ENCODE measurements around the gene SMIM5. TPM values are rescaled to one million over a fixed set of nuclear protein-coding genes. Genes with fewer than 3 reads are reported as not detected.

The SMIM5 gene
- total RNA-seq, 1 donor from 2014 or later = not detected

- no peak overlapping the region for H3K27ac ChIP-seq
- no peak for TF ChIP-seq CTCF (IDR thresholded peaks at IDR 0.05)
- H3K4me3 ChIP-seq = no peak overlapping the region
- intact Hi-C loops (cut with DNase I) = no loop called here
- no peaks in the 10 kb centered on the region for H3K27me3 ChIP-seq
- H3K9me3 ChIP-seq = no peaks in the 10 kb centered on the region
- H3K4me1 ChIP-seq = peaks cover 10 to 16% of the 10 kb centered on the region in 2 donors
- peaks cover 28 to 40% of the 10 kb centered on the region in 2 donors for H3K36me3 ChIP-seq
- DNase-seq (ENCODE audit: low spot score in 2 of 2) = no peak
Measured at GRCh38 chr17:75629157-75629556, 4.1 kb upstream of the SMIM5 start.

- H3K27ac ChIP-seq = no peak overlapping the region
- no peaks in the 10 kb centered on the region for H3K27me3 ChIP-seq
- no peak for TF ChIP-seq CTCF (IDR thresholded peaks at IDR 0.05)
- peaks cover 11 to 19% of the 10 kb centered on the region in 2 donors for H3K4me1 ChIP-seq
- intact Hi-C loops (cut with DNase I) = no loop called here
- H3K36me3 ChIP-seq = peaks cover 19 to 30% of the 10 kb centered on the region in 2 donors
- no peak overlapping the region for H3K4me3 ChIP-seq
- no peak for DNase-seq (ENCODE audit: low spot score in 2 of 2)
- no peaks in the 10 kb centered on the region for H3K9me3 ChIP-seq
Measured at GRCh38 chr17:75630071-75630917, 2.9 kb upstream of the SMIM5 start.

- Histone ChIP-seq H3K4me1 (peaks cover 11 to 19% of the 10 kb centered on the region in 2 donors), H3K27me3 (no peaks in the 10 kb centered on the region), H3K9me3 (no peaks in the 10 kb centered on the region), H3K27ac (no peak overlapping the region), H3K36me3 (peaks cover 10 to 21% of the 10 kb centered on the region in 2 donors), H3K4me3 (no peak overlapping the region)
- no peak for TF ChIP-seq CTCF (IDR thresholded peaks at IDR 0.05)
- DNase-seq (ENCODE audit: low spot score in 2 of 2) = no peak
- intact Hi-C loops (cut with DNase I) = no loop called here
Measured at GRCh38 chr17:75631353-75631752, 1.9 kb upstream of the SMIM5 start.

- peaks cover 11 to 19% of the 10 kb centered on the region in 2 donors for H3K4me1 ChIP-seq
- DNase-seq (ENCODE audit: low spot score in 2 of 2) = no peak
- intact Hi-C loops (cut with DNase I) = no loop called here
- no peak overlapping the region for H3K4me3 ChIP-seq
- H3K27me3 ChIP-seq = no peaks in the 10 kb centered on the region
- H3K36me3 ChIP-seq = peaks cover 0 to 11% of the 10 kb centered on the region in 2 donors
- peak overlapping the region in 1 of 2 donors; percentile 39 for H3K27ac ChIP-seq
- TF ChIP-seq CTCF (IDR thresholded peaks at IDR 0.05) = no peak
- H3K9me3 ChIP-seq = no peaks in the 10 kb centered on the region
Measured at GRCh38 chr17:75632428-75632827, 806 bp upstream of the SMIM5 start.

- Histone ChIP-seq H3K9me3 (no peaks in the 10 kb centered on the region), H3K4me3 (peak overlapping the region in 1 of 2 donors; percentile 24), H3K27ac (peak overlapping the region; percentile 79 to 82), H3K4me1 (peaks cover 11 to 19% of the 10 kb centered on the region in 2 donors), H3K27me3 (no peaks in the 10 kb centered on the region), H3K36me3 (peaks cover 0 to 11% of the 10 kb centered on the region in 2 donors)
- DNase-seq (ENCODE audit: low spot score in 2 of 2) = peak; percentile 34 to 94
- intact Hi-C loops (cut with DNase I) = loop anchor here (1.0 kb wide), 1 partner anchor 115 kb away; no protein-coding TSS in a partner anchor
- peak; percentile 40 to 64 (median 60) for TF ChIP-seq CTCF (IDR thresholded peaks at IDR 0.05)
Measured at GRCh38 chr17:75633486-75634375, 497 bp downstream of the SMIM5 start.
